Psoas muscle (tissue), 8 donors: ENCODE data around the gene PIK3AP1. TPM values are rescaled to one million over a fixed set of nuclear protein-coding genes. Genes with fewer than 3 reads are reported as not detected.

Source experiments
- ATAC-seq, 4 donors: fragments of 200-7000 bp; cut with Tn5 transposase; one replicate each; pipeline ENCODE4 v1.9.1; 2020; ENCODE audit warnings: moderate library complexity in 3 of 4, mild to moderate bottlenecking in 2 of 4
- DNase-seq, 2 donors: peaks; one replicate each; pipeline ENCODE4 v3.0.0-alpha.2; 2020
- H3K27ac ChIP-seq: fragments of 200-600 bp; one replicate; pipeline ENCODE4 v1.8.0; 2022
- H3K27me3 ChIP-seq, 3 donors: fragments of 200-600 bp in 1 of 3; one replicate each; pipeline versions ENCODE4 v1.6.1 to v1.8.0; 2013 to 2022; ENCODE audit warnings: low read length in 2 of 3, mild to moderate bottlenecking in 2 of 3, moderate library complexity in 1 of 3; ENCODE audit not compliant: insufficient read depth in 3 of 3
- H3K36me3 ChIP-seq, 2 donors: fragments of 200-600 bp in 1 of 2; one replicate each; pipeline versions ENCODE4 v1.6.1 to v1.8.0; 2013 to 2022; ENCODE audit warnings: low read depth in 1 of 2, mild to moderate bottlenecking in 1 of 2, moderate library complexity in 1 of 2; ENCODE audit not compliant: insufficient read depth in 1 of 2
- H3K4me1 ChIP-seq: fragments of 200-600 bp; one replicate; pipeline ENCODE4 v1.8.0; 2022
- H3K4me3 ChIP-seq: fragments of 200-600 bp; one replicate; pipeline ENCODE4 v1.8.0; 2022; ENCODE audit warnings: mild to moderate bottlenecking
- H3K9me3 ChIP-seq: fragments of 200-600 bp; one replicate; pipeline ENCODE4 v1.8.0; 2022
- WGBS, 3 donors: extraction: QIAGEN DNeasy Blood & Tissue Kit; methylation state at CpG; one replicate each; pipeline versions ENCODE4 v1.1.6 to v1.1.7; 2013; 5-methylcytosine and 5-hydroxymethylcytosine counted together
- intact Hi-C, 2 donors: fragments of 100-400 bp; cut with DNase I; formaldehyde crosslinking; loops; one replicate each; pipeline versions ENCODE4 v1.11.0 to v1.14.2; 2022
- polyA plus RNA-seq, 3 donors: library from polyadenylated mRNA; stranded (reverse); fragments of 200-250 nt; gene quantifications; one replicate each; pipeline ENCODE4 v1.2.3, GENCODE V29; 2013
- total RNA-seq, 4 donors: library from RNA; stranded (reverse); fragmentation: NEBNext Ultra II Directional in 2 of 4; extraction: Animal tissue kit (Norgen Biotek cat#: 25700) in 2 of 4; gene quantifications; one replicate each; pipeline versions ENCODE4 v1.2.1 to v1.2.4, GENCODE V29; 2021 to 2023
- TF ChIP-seq, protein P1 (sequence below): fragments of 200-600 bp; IDR thresholded peaks from one replicate; pipeline ENCODE4 v1.8.0; 2022; ENCODE audit warnings: antibody characterized with exemption
- donor health status: healthy with polysubstance abuse.
- donor health status: DM: no; HTN: no; CAD: no; lungs with moderate emphysema.
- donor health status: Bipolar disorder and iron deficiency.
- donor health status: healthy.
- donor health status: DM: yes; HTN: yes; CAD: no.
- donor health status: DM: no; HTN: no; CAD: no.
- donor health status: DM: no; HTN: no; CAD: no.
- donor health status: DM: yes; HTN: yes; CAD: no.

PIK3AP1 gene
- total and polyA plus RNA-seq, 7 donors: 0.17 to 8.6 (median 1.8) TPM

DNA sequence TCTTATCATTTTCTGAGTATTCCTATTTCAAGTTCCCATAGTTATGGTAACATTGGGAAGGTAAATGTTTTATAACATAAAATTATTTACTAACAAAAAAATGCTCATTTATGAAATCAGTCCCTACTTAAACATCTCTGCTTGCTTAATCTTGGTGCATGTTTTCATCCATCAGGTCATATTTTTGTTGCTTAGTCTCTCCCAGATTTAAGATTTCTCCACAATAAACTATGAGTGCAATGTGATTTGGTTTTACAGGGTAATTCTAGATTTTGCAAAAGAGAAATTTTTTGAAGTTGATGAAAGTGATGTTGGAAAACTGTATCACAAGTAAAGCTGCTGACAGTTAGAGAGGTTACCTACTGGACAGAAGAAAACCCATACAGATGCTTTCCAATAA lies 28.6 kb downstream of the PIK3AP1 start:
- intact Hi-C loops: no loop called here
- DNase-seq (no peak), ATAC-seq (no peak)
- Histone ChIP-seq H3K27ac (no peak overlapping the region), H3K4me1 (no peaks in the 10 kb centered on the region), H3K4me3 (no peak overlapping the region), H3K36me3 (no peaks in the 10 kb centered on the region), H3K9me3 (no peaks in the 10 kb centered on the region), H3K27me3 (peaks cover 0 to 3% (median 0%) of the 10 kb centered on the region in 3 donors)
- TF ChIP-seq, protein P1, sequence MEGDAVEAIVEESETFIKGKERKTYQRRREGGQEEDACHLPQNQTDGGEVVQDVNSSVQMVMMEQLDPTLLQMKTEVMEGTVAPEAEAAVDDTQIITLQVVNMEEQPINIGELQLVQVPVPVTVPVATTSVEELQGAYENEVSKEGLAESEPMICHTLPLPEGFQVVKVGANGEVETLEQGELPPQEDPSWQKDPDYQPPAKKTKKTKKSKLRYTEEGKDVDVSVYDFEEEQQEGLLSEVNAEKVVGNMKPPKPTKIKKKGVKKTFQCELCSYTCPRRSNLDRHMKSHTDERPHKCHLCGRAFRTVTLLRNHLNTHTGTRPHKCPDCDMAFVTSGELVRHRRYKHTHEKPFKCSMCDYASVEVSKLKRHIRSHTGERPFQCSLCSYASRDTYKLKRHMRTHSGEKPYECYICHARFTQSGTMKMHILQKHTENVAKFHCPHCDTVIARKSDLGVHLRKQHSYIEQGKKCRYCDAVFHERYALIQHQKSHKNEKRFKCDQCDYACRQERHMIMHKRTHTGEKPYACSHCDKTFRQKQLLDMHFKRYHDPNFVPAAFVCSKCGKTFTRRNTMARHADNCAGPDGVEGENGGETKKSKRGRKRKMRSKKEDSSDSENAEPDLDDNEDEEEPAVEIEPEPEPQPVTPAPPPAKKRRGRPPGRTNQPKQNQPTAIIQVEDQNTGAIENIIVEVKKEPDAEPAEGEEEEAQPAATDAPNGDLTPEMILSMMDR: no peak

DNA sequence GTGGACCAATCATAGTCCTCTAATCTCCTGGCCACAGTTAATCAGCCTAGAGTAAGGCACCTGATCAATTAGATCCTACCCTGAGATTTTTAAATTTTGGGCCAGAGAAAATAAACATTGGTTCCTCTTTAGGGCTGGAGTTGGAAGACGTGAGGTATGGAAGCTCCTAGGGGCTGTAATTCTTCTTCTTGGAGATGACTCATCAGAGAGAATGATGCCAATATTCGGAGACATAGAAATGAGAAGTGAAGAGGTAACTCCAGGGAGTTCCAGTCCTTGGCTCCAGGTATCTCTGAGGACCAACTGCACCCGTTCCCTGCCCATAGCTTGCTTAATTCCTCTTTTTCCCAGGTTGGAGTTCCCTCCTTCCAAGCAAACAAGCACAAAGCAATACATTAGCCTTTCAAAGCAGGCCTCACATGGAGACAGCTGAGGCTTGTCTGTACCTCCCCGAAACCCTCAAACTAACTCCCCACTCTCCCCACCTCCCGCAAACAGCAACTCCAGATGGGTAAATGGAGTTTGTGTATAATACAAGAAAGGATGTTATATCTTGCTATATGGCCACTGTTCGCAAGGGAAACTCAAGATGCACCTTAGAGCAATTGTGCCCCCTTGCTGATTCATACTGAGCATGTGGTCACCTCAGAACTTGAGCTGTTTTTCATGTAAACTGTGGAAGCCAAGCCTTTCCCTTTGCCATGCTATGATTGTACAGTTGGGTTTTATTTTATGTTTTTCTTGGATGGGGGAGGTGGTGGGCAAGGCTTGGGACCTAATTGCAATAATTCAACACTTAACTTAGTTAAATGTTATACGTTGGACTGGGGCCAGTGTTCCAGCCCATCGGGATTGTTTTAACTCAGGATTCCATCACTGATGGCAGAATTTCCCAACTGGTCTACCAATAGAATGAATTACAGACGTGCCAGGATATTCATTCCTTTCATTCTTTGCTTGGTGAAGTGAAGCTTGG lies 29.3 kb downstream of the PIK3AP1 start:
- intact Hi-C loops: no loop called here
- TF ChIP-seq, protein P1: no peak
- Histone ChIP-seq H3K36me3 (no peaks in the 10 kb centered on the region), H3K4me3 (no peak overlapping the region), H3K9me3 (no peaks in the 10 kb centered on the region), H3K27me3 (peaks cover 0 to 3% (median 0%) of the 10 kb centered on the region in 3 donors), H3K27ac (no peak overlapping the region), H3K4me1 (no peaks in the 10 kb centered on the region)
- ATAC-seq (no peak), DNase-seq (no peak)
- 59 to 60% (median 60%) methylated on average over 9 of the region's 9 CpGs for WGBS, 3 donors

DNA sequence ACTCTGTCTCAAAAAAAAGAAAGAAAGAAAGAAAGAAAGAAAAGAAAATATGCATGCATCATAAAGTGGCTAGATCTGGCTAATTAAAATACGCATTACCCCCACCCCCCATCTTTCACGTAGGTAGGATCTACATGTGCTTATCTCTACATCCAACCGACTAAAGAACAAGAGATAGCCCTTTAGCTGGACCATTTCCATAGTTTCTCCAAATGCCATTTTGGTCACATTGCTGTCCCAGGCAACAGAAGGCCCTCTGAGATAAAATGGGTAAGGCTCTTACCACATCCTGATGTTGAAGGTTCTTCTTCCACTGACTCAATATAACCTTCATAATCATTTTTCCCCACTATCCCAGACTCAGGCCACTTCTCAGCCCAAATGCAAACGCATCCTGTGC lies 31.5 kb downstream of the PIK3AP1 start:
- Histone ChIP-seq H3K4me1 (no peaks in the 10 kb centered on the region), H3K9me3 (no peaks in the 10 kb centered on the region), H3K27ac (no peak overlapping the region), H3K36me3 (no peaks in the 10 kb centered on the region), H3K4me3 (no peak overlapping the region), H3K27me3 (peaks cover 0 to 3% (median 0%) of the 10 kb centered on the region in 3 donors)
- 90 to 92% (median 91%) methylated on average over 4 of the region's 4 CpGs for WGBS, 3 donors
- DNase-seq: no peak
- no peak for ATAC-seq
- intact Hi-C loops: no loop called here
- TF ChIP-seq, protein P1: no peak

DNA sequence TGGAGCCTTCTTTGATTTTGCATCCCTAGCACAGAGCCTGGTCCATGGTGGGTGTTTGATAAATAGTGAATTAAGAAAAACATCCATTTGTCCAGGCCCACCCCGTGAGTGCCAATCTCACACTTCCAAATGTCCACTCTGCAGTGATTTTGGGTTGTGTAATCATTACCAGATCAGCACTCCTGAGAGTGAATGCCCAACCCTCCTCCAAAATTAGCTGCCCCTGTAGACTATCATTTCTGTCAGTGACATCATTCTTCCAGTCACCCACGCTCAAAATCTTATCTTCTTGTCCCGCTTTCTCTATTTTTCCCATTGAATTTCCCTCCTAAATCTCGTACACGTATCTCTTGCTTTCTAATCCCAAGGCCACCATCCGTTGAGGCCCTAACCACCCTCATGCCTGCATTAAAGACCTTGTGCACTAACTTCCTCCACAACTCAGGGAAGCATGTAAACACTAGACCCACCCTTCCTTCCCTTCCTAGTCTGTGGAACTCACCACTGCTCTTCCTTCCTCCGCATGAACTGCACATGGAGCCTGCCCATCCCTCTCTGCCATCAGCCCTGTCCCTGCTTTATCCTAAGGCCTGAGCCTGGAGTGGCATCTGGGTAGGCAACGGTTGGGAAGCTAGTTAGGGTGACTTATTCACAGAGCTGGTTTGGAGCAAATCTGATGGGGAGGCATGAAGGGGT lies 32.8 kb downstream of the PIK3AP1 start:
- Histone ChIP-seq H3K36me3 (no peaks in the 10 kb centered on the region), H3K4me1 (no peaks in the 10 kb centered on the region), H3K4me3 (no peak overlapping the region), H3K27ac (no peak overlapping the region), H3K27me3 (peaks cover 0 to 3% (median 0%) of the 10 kb centered on the region in 3 donors), H3K9me3 (no peaks in the 10 kb centered on the region)
- DNase-seq (no peak), ATAC-seq (no peak)
- 79 to 84% (median 82%) methylated on average over 8 of the region's 8 CpGs for WGBS, 3 donors
- intact Hi-C loops: no loop called here
- TF ChIP-seq, protein P1: no peak
